Right lobe of liver (tissue), 4 donors: ENCODE data around the gene TNFRSF19.

ENCODE experiments used
- CTCF ChIP-seq, 4 donors: fragments of 200-600 bp in 3 of 4; fragments of 450-650 bp in 1 of 4; IDR thresholded peaks; one replicate each; pipeline versions ENCODE4 v1.5.1 to v1.8.0; 2016 to 2022; ENCODE audit warnings: antibody characterized with exemption in 4 of 4, mild to moderate bottlenecking in 2 of 4
- POLR2A ChIP-seq: fragments of 450-650 bp; IDR thresholded peaks from one replicate; pipeline ENCODE4 v1.6.1; 2017; ENCODE audit warnings: antibody characterized with exemption, mild to moderate bottlenecking
- donor health status: DM: no; HTN: no; CAD: no.
- donor health status: DM: no; HTN: no; CAD: no.
- donor health status: DM: no; HTN: yes; CAD: no.

- TF ChIP-seq CTCF (IDR thresholded peaks at IDR 0.05) (no peak), POLR2A (no peak)
Observed at GRCh38 chr13:23673867-23674605, 103.8 kb downstream of the TNFRSF19 start.
